ENCODE data around the gene PJVK. TPM values are rescaled to one million over a fixed set of nuclear protein-coding genes. Genes with fewer than 3 reads are reported as not detected.

Gene PJVK, protein sequence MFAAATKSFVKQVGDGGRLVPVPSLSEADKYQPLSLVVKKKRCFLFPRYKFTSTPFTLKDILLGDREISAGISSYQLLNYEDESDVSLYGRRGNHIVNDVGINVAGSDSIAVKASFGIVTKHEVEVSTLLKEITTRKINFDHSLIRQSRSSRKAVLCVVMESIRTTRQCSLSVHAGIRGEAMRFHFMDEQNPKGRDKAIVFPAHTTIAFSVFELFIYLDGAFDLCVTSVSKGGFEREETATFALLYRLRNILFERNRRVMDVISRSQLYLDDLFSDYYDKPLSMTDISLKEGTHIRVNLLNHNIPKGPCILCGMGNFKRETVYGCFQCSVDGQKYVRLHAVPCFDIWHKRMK
- total RNA-seq, result 4.9 TPM

DNA sequence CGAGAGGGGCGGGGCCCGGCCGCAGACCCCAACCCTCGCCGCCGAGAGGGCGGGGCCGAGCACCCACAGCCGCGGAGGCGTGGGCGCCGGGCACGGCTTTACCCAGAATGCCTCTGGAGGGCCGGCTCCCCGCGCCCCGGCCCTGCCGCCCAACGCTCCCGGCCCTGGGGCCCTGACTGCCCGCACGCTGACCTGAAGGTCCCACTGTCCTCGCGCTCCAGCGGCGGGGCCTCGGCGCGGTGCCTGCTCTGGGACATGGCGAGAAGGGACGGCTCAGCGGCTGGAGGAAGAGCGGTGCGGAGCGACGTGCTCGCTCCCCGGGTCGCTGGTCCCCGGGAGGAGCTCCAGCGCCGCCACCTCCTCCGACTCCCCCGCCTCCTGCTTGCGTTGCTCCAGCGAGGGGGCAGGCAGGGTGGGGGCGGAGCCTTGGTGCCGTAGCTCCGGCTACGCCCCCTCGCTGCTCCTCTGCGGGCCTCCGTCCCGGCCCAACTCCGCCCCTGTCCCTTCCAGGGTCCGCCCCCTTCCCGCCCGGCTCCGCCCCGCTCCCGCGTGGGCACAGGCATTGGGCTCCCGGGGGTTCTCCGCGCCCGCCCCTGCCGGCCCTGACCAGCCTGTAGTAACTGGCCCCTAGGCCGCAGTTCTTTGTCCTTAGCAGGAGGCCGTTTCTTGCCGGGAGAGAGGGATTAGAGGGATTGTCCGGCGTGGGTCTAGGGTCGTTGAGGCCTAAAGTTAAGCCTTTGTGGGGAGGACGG lies at the start of gene PJVK, which contains the start of gene PRKRA:
Gene PJVK, plus strand, starts transcription at position 605 of the 752 bp plus-strand sequence. CDS start 2,032 bp downstream, outside the sequence.
Gene PRKRA, minus strand, starts transcription at position 402 of the 752 bp plus-strand sequence. Its CDS starts 145 bp downstream, at position 257.
- H3K36me3 ChIP-seq, result peaks cover 0 to 6% of the 10 kb centered on the region in 2 donors
- H3K9me3 ChIP-seq, result no peaks in the 10 kb centered on the region
- DNase-seq (ENCODE audit: extremely low spot score in 2 of 2), result peak in 1 of 2 donors; percentile 97
- H3K4me3 ChIP-seq, result peak within 1 kb of the TSS; percentile 62 to 81
- H3K27ac ChIP-seq, result peak within 1 kb of the TSS; percentile 91
- intact Hi-C loops (cut with DNase I), result loop anchor here (1.0 kb wide), 1 partner anchor 29 kb away; the partner anchor contains the start of gene PLEKHA3
- TF ChIP-seq POLR2AphosphoS5 (IDR thresholded peaks at IDR 0.05; ENCODE audit: insufficient read depth in 1 of 2, low read depth in 1 of 2) (peak; percentile 87 to 98), POLR2A (IDR thresholded peaks at IDR 0.05) (peak in 1 of 2 donors; percentile 88)
- TF ChIP-seq, protein P1, sequence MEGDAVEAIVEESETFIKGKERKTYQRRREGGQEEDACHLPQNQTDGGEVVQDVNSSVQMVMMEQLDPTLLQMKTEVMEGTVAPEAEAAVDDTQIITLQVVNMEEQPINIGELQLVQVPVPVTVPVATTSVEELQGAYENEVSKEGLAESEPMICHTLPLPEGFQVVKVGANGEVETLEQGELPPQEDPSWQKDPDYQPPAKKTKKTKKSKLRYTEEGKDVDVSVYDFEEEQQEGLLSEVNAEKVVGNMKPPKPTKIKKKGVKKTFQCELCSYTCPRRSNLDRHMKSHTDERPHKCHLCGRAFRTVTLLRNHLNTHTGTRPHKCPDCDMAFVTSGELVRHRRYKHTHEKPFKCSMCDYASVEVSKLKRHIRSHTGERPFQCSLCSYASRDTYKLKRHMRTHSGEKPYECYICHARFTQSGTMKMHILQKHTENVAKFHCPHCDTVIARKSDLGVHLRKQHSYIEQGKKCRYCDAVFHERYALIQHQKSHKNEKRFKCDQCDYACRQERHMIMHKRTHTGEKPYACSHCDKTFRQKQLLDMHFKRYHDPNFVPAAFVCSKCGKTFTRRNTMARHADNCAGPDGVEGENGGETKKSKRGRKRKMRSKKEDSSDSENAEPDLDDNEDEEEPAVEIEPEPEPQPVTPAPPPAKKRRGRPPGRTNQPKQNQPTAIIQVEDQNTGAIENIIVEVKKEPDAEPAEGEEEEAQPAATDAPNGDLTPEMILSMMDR (IDR thresholded peaks at IDR 0.05), result peak in 1 of 3 experiments; percentile 20
- H3K4me1 ChIP-seq, result peaks cover 34% of the 10 kb centered on the region
- H3K27me3 ChIP-seq, result no peaks in the 10 kb centered on the region

DNA sequence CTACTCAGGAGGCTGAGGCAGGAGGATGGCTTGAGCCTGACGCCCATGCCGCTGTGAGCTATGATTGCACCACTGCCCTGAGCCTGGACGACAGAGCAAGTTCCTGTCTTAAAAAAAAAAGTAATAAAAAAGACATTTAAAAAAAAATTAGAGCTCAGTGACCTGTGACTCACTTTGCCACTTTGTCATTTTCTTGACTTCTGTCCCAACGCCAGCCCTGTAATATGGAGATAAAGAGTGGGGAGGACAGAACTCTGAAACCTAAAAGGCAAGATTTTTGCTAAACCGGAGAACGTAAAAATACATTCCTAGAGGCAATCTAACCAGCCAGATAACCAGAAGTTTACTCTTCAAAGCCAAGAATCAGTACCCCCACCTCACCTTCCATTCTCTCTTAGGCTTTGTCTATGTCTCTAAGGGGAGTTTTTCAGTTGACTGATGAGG lies 49.2 kb upstream of the PJVK start:
- H3K9me3 ChIP-seq, result no peaks in the 10 kb centered on the region
- intact Hi-C loops (cut with DNase I), result no loop called here
- no peak overlapping the region for H3K27ac ChIP-seq
- DNase-seq (ENCODE audit: extremely low spot score in 2 of 2), result no peak
- no peak overlapping the region for H3K4me3 ChIP-seq
- H3K4me1 ChIP-seq, result no peaks in the 10 kb centered on the region
- no peaks in the 10 kb centered on the region for H3K27me3 ChIP-seq
- no peaks in the 10 kb centered on the region for H3K36me3 ChIP-seq
- TF ChIP-seq POLR2A (IDR thresholded peaks at IDR 0.05) (no peak), POLR2AphosphoS5 (IDR thresholded peaks at IDR 0.05; ENCODE audit: insufficient read depth in 1 of 2, low read depth in 1 of 2) (no peak)
- TF ChIP-seq, protein P1 (IDR thresholded peaks at IDR 0.05), result no peak

DNA sequence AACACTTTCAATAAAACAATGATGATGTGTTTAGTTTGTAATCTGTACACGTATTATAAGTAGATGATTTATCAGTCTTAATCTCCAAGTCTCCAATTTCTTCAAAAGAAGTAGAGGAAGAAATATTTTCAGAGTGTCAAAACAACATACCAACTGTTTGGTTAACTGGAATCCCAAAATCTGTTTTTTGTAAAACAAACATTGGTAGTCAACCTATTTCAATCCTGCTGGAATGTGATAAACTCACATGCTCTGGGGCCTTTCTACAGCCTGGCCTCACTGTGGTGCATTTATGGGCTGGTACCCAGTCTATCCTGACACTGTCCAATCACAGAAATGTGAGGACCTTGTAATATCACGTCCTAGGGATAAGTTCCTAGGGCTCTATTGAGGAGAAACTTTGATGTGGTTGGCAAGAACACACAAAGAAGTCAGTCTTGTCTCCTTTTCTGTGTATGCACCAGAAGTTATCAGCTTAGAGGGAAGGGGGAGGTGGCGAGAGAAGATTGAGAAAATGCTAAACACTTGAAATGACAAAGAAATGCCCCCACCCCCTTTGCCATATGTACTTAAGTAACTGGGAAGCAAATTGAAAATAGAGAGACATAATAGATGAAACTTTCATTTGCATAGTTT lies 47.4 kb upstream of the PJVK start:
- no peaks in the 10 kb centered on the region for H3K4me1 ChIP-seq
- no peaks in the 10 kb centered on the region for H3K9me3 ChIP-seq
- no peak overlapping the region for H3K4me3 ChIP-seq
- H3K27ac ChIP-seq, result no peak overlapping the region
- no peaks in the 10 kb centered on the region for H3K27me3 ChIP-seq
- TF ChIP-seq POLR2A (IDR thresholded peaks at IDR 0.05) (no peak), POLR2AphosphoS5 (IDR thresholded peaks at IDR 0.05; ENCODE audit: insufficient read depth in 1 of 2, low read depth in 1 of 2) (no peak)
- TF ChIP-seq, protein P1 (IDR thresholded peaks at IDR 0.05), result no peak
- intact Hi-C loops (cut with DNase I), result no loop called here
- H3K36me3 ChIP-seq, result no peaks in the 10 kb centered on the region
- no peak for DNase-seq (ENCODE audit: extremely low spot score in 2 of 2)

DNA sequence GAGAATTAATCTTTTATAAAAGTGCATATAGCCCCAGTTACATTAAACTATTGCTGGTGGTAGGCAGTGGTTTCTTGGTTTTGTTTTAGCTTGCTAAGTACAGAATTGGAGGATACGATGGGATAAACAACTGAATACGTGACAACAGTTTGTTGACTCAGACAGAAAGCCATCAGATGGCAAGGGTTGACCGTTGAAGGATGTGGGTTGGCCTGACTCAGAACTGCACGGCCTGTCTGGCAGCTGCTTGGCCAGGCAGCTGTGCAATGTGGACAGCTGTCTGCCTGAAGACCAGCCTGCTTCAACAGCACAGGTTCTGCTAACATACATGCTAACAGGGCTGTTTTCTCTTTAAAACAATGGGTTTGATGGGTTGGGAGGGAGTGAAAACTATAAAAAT lies 46.8 kb upstream of the PJVK start:
- Histone ChIP-seq H3K27me3 (no peaks in the 10 kb centered on the region), H3K4me1 (no peaks in the 10 kb centered on the region), H3K36me3 (no peaks in the 10 kb centered on the region), H3K4me3 (no peak overlapping the region), H3K9me3 (no peaks in the 10 kb centered on the region), H3K27ac (no peak overlapping the region)
- intact Hi-C loops (cut with DNase I), result no loop called here
- no peak for TF ChIP-seq POLR2A (IDR thresholded peaks at IDR 0.05)
- no peak for TF ChIP-seq POLR2AphosphoS5 (IDR thresholded peaks at IDR 0.05; ENCODE audit: insufficient read depth in 1 of 2, low read depth in 1 of 2)
- TF ChIP-seq, protein P1 (IDR thresholded peaks at IDR 0.05), result no peak
- no peak for DNase-seq (ENCODE audit: extremely low spot score in 2 of 2)

Measured in vagina (tissue), 2 donors.